GM04504 (cell line): ENCODE results near the gene BAD.

ENCODE experiments used
- DNase-seq: peaks from one replicate; pipeline ENCODE4 v3.0.0-alpha.2; 2012; ENCODE audit warnings: low read depth

Gene BAD

DNA sequence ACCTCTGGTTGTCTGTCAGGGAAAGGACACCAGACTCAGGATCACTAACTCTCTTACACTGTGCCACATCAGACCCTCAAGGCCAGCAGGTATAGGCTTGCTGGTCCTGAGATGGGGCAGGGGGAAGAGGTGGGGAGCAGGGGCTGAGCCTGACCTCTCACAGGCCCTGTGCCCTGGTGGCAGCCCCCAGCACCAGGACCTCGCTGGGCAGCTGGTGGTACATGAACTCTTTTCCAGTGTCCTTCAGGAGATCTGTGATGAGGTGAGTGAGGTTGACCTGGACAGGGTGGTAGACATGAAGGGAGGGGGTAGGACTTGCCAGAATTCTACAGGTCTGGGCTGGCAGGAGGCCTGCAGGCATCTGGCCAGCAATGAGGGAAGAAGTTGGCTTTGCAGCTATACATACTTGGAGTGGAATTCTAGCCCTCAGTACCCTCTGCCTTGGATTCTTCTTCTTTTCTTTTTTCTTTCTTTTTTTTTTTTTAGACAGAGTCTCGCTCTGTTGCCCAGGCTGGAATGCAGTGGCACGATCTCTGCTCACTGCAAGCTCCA lies 57.0 kb downstream of the BAD start:
- DNase-seq, result no peak

DNA sequence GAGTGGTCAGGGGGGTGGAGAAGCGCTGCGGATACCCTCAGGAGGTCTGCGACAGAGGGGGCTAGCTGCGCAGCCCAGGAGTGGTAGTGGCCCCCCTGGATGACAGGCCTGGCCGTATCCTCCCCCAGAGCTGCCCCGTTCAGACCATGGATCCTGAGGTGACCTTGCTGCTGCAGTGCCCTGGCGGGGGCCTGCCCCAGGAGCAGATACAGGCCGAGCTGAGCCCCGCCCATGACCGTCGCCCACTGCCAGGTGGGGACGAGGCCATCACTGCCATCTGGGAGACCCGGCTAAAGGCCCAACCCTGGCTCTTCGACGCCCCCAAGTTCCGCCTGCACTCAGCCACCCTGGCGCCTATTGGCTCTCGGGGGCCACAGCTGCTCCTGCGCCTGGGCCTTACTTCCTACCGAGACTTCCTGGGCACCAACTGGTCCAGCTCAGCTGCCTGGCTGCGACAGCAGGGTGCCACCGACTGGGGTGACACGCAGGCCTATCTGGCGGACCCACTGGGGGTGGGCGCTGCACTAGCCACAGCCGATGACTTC lies 57.9 kb downstream of the BAD start:
- DNase-seq, result no peak

DNA sequence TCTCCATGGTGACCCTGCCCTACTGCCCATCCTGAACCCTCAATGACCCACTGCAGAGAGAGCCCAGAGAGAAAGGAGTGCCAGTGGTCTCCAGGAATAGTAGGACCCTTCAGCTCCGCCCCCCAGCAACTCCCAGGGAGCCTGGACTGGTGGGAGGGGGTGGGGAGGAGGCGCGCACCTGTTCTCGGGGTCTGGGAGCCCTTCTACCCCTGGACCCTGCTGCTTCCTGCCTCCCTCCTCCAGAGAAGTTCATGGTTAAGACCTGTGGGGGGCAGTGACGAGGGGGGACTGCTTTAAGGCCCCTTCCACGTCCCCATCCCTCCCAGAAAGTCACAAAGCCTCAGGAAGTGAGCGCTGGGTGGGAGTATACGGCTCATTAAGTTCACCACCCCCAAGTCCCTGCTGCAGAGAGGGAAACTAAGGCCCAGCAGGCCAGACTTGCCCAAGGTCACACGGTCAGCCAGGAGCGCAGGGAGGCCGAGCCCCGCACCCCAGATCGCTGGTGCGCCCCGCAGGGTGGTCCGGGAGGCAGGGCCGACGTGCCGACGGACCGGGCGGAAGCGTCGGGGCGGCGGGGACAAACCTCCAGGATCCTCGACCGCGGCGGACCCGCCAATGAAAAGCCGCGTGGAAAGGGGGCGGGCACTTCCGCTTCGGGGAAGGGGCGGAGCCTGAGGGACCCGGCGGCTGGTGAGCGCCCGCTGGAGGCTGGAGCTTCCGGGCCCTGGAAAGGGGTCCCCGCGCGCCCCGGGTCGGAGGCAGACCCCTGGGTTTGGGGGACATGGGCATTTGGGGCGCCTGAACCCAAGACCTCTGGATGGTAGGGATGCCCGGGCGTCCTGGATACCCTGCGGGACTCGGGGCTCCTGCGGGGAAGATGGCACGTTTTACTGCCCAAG lies 58.6 kb downstream of the BAD start, which contains the start of the genes NUDT22 and TRPT1:
TSS of gene NUDT22 (plus strand) at position 667 of the 899 bp plus-strand sequence. CDS start 379 bp downstream, outside the sequence.
TSS of gene TRPT1 (minus strand) at position 579 of the 899 bp plus-strand sequence. CDS start at position 253, 326 bp downstream.
- no peak for DNase-seq

DNA sequence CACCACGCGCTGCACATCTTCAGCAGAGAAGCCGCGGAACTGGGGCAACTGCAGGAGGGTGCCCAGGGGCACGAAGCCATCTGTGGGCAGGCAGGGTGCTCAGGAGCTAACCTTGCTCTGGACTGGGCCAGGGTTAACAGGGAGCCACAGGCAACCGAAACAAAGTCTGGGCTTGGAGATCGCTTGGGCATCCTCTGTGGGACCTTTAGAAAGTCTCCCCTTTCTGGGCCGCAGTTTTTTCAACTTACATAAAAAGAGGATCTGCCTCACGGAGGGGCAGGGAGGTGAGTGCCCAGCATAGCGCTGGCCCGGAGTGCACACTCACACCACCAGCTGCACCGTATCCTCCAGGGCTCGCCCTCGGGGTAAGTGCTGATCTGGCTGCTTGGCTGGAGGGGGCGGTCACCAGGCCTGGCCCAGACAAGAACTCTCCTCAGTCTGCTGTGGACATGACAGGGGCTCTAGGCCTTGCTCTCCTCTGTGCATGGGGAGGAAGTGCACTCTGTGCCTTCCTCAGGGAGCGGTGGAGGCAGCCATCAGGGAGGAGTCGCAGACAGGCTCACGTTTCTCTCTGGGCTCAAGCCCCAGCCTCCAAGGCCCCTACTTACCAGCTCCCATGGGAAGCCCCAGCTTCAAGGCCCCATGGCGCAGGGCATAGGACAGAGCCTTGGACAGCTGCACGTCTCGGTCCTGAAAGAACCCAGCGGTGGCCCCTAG lies 59.4 kb downstream of the BAD start:
- no peak for DNase-seq

DNA sequence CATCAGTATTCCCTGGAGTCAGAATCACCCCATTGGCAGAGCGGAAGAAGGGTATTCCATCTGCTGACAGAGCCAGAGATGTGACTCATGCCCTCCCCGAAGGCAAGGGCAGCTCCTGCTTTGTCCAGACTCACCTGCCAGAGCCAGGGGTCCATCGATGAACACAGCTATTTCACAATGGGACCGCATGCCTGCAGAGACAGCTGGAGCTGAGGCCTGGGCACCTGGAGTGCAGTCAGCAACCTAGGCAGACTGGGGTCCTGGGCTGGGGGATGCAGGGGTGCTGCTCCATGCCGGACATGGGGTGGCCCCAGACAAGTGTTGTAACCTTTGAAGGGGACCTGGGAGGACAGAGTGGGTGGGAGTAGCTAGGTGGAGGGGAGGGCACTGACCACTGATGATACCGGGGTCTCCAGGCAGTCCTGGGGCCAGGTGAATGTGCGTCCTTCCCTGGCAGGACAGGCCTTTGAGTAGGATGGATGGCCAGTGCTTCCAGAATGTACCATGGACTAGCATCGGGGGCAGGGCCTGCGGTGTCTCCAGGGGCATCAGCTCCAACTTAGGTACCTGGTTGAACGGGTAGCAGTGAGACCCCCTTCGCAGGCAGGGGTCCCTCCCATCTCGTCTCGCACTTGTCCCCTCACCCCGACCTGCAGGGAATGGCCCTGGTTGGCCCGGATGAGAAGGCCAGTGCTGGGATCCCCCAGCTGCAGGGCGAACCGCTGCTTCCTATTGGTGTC lies 60.1 kb downstream of the BAD start:
- no peak for DNase-seq

DNA sequence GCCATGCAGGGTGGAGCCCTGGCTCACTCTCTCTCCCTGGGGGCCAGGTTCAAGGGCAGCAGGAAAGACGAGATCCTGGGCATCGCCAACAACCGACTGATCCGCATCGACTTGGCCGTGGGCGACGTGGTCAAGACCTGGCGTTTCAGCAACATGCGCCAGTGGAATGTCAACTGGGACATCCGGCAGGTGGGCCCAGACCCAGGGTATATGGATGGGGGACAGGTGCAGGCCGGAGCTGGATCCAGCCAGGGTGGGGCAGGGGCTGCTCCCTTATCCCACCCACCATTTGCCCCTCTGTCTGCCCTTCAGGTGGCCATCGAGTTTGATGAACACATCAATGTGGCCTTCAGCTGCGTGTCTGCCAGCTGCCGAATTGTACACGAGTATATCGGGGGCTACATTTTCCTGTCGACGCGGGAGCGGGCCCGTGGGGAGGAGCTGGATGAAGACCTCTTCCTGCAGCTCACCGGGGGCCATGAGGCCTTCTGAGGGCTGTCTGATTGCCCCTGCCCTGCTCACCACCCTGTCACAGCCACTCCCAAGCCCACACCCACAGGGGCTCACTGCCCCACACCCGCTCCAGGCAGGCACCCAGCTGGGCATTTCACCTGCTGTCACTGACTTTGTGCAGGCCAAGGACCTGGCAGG lies 61.3 kb downstream of the BAD start:
- no peak for DNase-seq

DNA sequence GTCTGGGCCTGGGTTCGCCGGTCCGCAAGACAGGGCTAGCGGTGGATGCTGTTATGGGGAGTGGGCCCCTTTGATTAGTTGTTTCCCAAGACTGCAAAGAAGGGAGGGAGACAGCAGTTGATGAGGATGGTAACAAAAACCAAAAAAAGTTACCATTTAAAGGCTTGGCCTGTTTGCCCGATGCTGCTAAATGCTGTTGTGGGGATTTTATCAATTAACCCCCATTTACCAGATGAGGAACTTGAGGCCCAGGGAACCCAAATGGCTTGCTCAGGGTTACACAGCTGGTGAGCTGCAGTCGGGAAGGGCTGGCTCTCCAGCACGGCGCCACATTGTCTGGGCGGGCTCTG lies 61.8 kb downstream of the BAD start:
- DNase-seq, result no peak

DNA sequence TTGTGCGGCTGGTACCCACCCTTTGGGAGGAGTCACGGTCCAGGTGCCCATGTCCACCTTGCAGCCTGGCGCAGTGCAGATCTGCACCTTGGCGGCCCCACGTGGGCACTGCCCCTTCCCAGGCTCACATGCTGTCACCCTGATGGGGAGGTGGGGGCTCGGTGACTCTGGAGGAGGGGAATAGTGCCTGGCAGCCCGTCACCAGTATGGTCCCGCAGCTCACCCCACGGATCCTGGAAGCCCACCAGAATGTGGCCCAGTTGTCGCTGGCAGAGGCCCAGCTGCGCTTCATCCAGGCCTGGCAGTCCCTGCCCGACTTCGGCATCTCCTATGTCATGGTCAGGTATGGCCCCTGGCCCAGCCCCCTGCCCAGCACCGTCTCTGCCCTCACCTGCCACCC lies 63.7 kb downstream of the BAD start:
- no peak for DNase-seq

DNA sequence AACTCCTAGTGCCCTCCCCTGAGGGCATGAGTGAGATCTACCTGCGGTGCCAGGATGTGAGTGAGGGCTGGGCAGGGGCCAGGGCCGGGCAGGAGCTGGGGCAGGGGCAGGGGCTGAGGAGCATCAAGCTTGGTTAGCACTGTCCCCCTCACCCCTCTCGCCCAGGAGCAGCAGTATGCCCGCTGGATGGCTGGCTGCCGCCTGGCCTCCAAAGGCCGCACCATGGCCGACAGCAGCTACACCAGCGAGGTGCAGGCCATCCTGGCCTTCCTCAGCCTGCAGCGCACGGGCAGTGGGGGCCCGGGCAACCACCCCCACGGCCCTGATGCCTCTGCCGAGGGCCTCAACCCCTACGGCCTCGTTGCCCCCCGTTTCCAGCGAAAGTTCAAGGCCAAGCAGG lies 64.2 kb downstream of the BAD start:
- DNase-seq, result no peak
